T-helper 1 cell treated with Interleukin-12 subunit alpha and Interleukin-12 subunit beta and Interleukin-4 antibody, amounts not matched to agents 30 ng/mL and 1 ng/mL, for 36 hours (primary cell): ENCODE results near the gene SGIP1. TPM values are rescaled to one million over a fixed set of nuclear protein-coding genes. Genes with fewer than 3 reads are reported as not detected.

Source experiments
- intact Hi-C: fragments of 100-400 bp; cut with micrococcal nuclease; formaldehyde crosslinking; loops from one replicate; pipeline ENCODE4 v1.15.1; 2024
- total RNA-seq: library from RNA; stranded (reverse); gene quantifications from 2 replicates; pipeline ENCODE4 v1.2.3, GENCODE V29; 2022

Gene SGIP1
- total RNA-seq, 1 donor from 2014 or later: not detected

- intact Hi-C loops: no loop called here
Measured at GRCh38 chr1:66599899-66600737, 66.2 kb downstream of the SGIP1 start.

DNA sequence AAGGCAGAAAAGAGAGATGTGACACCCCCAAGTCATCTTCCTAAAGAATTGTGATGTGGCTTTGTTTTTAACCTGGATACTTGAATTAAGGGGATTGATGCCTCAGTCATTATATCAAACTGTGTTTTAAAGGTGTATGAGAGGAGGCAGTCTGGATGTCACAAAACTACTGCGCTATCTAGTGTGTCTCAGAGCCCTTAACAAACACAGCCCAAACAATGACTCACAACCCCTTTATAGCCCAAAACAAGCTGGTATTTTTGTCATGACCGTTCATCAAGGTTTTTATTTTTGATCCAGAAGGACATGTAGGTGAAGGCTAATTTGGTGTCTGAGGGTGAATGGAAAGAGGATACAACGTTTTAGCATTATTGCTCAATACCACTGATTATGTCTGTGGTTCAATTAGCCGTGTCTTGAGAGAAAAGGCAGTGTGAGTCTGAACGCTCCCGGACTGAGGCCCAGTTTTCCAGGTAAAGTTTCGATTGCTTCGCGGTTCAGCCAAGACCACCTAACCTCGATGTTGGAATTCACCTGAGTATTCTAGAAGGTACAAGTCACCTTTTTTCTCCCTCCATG is 71.6 kb downstream of the SGIP1 start:
- intact Hi-C loops: no loop called here

DNA sequence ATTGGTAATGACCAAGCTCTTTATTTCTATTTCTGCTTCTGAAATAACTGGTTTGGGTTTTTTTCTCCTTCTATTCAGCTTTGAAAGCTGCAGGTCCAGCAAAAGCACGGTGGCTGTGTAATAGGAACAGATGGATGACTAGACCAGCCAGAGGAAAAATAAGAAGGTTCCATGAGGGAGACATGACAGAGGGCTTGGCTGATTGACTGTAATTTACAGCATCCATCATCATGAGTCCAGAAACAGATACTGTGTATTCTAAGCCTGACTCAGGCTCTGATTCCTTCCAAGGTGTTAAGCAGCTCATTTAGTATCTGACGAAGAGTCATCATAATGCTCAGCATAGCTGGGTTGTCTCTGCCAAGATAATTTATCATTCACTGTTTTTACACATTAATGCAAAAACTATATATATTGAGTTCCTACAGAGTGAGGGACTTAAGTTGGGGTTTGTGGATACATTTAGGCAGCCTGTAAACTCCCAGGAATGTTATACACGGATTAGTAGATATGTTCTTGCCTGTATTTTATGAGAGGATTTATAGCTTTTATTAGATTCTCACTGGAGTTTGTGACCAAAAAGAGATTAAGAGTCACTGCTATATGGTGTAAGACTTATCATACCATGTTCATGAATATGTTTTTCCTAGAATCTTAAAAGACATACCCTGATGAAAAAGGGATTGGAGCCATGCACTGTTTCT is 72.6 kb downstream of the SGIP1 start:
- intact Hi-C loops: no loop called here

DNA sequence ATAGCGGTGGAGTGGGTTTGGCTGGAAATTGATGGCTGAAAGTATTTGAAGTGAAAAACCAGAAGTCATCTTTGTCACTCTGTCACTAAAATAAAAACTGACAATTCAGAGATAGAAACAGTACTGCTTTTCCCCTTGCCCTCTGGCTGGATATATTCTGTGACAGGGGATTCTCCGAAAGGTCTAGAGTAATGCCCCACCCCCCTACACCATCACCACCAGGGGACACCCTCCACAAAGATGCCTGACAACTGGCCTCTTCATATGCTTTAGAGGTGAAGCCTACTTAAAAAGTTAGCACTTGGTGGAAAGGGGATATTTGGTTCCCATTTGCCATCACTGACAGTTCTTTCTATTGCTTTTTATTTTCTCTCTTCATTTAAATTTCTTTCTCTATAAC is 73.5 kb downstream of the SGIP1 start:
- intact Hi-C loops: no loop called here

DNA sequence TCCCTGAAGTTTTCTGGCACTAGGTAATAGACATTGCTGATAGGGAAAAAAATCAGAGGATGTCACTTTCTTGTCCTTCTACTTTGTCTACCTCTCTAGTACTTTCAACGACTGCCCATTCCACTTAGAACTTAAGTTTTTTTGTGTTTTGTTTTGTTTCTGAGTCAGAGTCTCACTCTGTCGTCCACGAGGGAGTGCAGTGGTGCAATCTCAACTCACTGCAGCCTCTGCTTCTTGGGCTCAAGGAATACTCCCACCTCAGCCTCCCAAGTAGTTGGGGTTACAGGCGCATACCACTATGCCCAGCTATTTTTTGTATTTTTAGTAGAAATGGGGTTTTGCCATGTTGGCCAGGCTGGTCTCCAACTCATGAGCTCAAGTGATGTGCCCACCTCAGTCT is 79.2 kb downstream of the SGIP1 start:
- intact Hi-C loops: no loop called here

DNA sequence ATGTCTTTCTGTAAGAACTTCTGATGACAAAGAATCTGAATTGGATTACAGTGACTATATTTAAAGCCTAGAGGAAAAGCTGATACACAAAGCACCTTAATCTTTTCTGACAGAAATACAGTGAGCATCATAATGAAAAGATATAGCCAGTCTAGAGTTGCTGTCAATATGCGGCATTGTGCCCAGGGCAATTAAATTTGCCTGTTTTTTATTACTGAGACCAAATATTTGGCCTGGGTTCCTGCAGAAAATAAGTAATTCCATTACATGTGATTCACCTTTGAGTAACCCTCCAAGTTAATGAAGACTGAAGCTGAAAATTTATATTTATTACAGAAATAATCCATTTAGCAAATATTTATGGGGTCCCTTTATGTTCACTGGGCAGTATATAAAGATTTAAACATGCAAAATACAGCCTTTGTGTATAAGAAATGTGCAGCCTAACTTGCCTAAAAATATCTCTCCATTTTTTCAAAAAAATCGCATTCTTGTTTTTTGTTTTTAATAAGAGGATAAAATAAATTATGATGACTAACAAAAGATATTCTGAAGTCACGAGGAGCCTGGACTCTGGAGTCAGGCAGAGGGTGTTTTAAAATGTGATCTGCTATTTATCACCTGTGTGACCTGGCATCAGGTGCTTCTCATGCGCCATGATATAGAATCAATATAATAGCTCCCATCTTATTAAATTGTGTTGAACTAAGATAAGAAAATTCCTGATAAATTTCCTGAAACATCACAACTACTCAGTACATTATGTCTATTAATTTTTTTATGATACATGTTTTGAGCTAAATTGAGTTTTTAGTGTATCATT is 83.6 kb downstream of the SGIP1 start:
- intact Hi-C loops: no loop called here

DNA sequence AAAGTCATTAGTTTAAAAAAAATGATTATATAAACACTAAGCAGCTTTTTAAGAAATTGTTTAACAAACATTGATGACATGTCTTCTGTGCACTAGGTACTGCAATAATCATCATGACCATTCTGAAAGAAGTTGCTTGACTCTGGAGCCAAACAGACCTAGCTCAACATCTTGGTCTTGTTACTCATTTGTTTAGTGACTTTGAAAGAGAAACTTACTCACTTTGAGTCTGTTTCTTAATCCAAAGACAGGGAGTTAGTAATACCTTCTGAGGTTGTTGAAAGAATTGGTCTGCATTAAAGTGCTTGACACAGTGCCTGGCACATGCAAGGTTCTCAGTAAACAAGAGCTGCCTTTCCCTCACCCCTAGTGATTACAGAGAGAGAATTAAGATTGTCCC is 84.4 kb downstream of the SGIP1 start:
- intact Hi-C loops: no loop called here

DNA sequence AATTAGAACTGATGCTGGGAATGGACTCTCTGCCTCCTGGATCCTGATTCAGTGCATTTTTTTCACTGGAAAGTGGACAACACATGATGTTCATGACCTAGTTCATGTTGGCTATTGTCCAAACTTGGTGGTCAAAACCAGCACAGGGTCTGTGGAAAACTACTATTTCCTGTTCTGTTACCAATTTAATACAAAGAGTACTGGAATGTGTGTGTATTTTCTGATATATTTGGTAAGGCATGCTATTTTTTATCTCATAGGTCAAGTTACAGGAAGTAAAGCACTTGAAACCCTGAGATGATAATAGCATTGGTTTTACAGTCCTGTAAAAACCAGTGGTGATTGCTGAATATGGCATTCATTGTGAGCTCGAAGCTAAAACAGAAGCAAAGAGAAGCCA is 89.9 kb downstream of the SGIP1 start:
- intact Hi-C loops: no loop called here

- intact Hi-C loops: no loop called here
Measured at GRCh38 chr1:66624412-66625060, 90.6 kb downstream of the SGIP1 start.

DNA sequence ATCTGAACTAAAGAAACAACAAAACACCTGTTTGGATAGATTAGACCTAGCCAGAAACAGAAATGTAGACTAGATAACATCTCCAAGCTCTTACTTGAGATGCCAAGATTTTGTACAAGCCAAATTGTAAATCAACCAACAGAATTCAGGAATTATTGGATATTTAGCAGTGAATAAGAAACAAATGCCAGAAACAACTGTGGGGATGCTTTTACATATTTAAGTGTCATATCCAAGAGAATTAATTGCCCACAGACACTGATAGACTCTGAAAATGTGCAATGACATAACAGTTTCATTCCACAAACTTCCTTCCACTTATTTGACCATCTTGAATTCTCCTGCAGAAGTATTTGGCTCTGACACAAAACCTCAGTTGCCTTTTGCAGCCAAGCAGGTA is 92.3 kb downstream of the SGIP1 start:
- intact Hi-C loops: no loop called here

DNA sequence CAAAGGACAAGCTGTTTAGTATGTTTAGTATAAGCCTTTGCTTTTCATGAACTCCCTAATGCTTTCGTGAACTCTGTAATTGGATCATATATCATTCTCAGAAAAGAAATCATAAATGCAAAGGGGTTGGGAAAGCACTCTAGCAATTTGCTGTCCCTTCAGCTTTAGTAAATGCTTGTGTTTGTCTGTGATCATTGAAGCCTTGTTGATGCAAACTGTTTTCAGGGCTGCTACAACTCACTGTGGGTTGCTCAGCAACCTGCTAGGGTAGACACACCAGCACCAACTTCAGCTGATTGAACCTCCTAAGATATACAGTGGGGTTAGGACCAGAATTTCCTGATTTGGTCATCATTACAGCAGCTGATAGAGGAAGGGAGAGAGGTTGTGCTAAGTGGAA is 95.0 kb downstream of the SGIP1 start:
- intact Hi-C loops: no loop called here

GRCh38 chr1:66633159-66633558 is 99.2 kb downstream of the SGIP1 start:
- intact Hi-C loops: no loop called here

GRCh38 chr1:66637146-66637545 is 103.2 kb downstream of the SGIP1 start:
- intact Hi-C loops: no loop called here

- intact Hi-C loops: no loop called here
Measured at GRCh38 chr1:66641891-66642473, 108.0 kb downstream of the SGIP1 start.

DNA sequence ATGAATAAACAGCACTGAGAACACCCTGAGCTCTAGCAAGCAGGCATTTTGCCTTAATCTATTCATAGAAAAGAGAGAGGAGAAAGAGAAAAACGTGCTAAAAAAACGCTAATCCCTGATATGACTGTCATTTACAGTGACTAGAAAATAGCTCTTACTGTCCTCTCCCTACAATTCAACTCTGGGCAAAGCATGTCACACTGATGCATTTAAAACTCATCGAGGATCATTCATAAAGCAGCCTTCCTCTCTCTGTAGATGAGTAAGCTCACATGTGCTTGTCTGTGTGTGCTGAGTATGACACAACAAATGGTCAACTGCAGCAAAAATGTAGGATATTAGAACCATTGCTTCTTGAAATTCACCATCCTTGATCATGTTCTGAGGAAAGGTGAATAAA is 109.0 kb downstream of the SGIP1 start:
- intact Hi-C loops: no loop called here

GRCh38 chr1:66644331-66644730 is 110.4 kb downstream of the SGIP1 start:
- intact Hi-C loops: no loop called here

DNA sequence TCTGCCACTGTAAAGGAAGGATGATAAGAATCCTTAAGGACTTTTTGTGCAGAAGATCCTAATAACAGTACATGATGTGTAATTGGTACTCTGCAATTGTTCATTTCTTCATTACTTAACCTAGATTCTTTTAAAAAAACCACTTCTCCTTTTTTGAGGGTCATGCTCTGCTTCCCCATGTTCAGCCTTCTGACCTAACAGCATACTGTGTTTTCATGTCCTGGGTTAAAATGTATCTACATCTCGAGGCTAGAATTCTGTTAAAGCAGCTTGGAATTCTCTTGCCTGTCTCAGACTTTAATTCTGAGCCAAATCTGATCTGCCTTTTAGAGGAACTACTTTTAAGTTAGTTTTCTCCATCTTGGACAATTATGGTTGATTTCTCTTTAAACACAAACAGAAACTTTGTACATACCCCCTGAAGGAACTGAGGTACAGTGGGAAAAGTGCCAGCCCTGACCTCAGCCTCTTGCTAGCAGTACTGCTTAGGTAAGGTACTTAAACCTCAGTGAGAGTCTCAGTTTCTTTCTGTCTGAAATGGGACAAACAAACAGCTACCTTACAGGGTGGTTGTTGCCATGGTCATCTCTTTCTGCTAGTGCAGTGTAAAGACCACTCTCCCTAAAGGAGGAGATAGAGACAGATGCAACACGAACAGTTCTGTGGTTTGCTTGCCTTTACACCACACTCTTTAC is 115.1 kb downstream of the SGIP1 start:
- intact Hi-C loops: no loop called here

DNA sequence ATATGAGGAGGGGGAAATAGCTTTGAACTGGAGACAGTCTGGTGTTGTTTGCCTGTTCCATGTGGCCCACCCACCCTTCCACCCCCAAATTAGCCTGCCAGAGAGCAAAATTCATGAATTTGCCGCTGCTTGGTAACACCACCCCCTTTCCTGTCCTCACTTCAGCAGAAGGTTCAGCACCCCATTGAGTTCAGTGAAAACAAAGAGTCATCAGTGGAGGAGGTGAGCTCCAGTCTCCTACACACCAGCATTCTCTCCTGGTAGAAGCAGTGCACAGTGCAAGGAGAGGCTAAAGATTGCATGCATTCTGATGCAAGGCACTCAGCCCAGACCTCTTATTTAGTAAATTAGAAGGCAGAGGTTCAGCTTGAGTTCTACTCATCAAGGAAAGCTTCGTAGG is 118.6 kb downstream of the SGIP1 start:
- intact Hi-C loops: no loop called here

DNA sequence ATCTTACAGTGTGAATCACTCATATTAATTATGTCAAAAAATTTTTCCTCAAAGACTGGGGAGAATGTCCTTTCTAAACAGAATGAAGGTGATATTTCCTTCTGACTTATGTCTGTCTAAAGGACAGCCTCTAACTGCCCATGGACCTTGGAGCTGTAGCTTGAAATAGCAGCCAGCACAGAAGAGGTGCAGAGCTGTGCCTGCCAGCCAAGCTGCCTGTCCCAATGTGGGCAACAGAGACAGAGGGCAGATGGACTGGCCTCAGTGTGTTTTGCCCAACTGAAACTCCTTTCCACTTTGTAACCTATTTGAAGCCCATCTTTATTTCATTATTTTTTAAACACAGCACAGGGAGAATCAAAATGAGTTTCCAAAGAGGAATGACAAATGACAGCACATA is 120.7 kb downstream of the SGIP1 start:
- intact Hi-C loops: no loop called here

GRCh38 chr1:66671455-66671854 is 137.5 kb downstream of the SGIP1 start:
- intact Hi-C loops: no loop called here
